ENCODE results near the gene MIP. TPM values are rescaled to one million over a fixed set of nuclear protein-coding genes. Genes with fewer than 3 reads are reported as not detected.

The MIP gene
- total RNA-seq, 4 donors from 2014 or later, result not detected

Other genes with a start within 250 kb of the MIP start
- 10 to 100 TPM; 23.8 to 52.0 (median 37.6) TPM for gene RNF41, start 232.7 kb downstream of the MIP start, total RNA-seq
- gene NABP2, start 230.3 kb downstream of the MIP start, total RNA-seq, result 10 to 100 TPM; 15.3 to 25.3 (median 23.5) TPM
- 100 to 1,000 TPM in 3 of 4 donors, 10 to 100 TPM in 1; 96.6 to 950 (median 626) TPM for gene SLC39A5, start 224.6 kb downstream of the MIP start, total RNA-seq
- gene ANKRD52, start 196.3 kb downstream of the MIP start, total RNA-seq, result 10 to 100 TPM; 30.5 to 48.7 (median 36.6) TPM
- 10 to 100 TPM in 2 of 4 donors, 1 to 10 TPM in 2; 9.1 to 14.8 (median 11.8) TPM for gene COQ10A, start 187.7 kb downstream of the MIP start, total RNA-seq
- gene CS, start 154.3 kb downstream of the MIP start, total RNA-seq, result 100 to 1,000 TPM; 184 to 228 (median 203) TPM
- 100 to 1,000 TPM in 2 of 4 donors, 10 to 100 TPM in 2; 72.5 to 131 (median 91.0) TPM for gene CNPY2, start 138.7 kb downstream of the MIP start, total RNA-seq
- gene PAN2, start 120.7 kb downstream of the MIP start, total RNA-seq, result 100 to 1,000 TPM in 2 of 4 donors, 10 to 100 TPM in 2; 82.5 to 114 (median 95.4) TPM
- gene IL23A, start 115.8 kb downstream of the MIP start, total RNA-seq, result 1 to 10 TPM in 2 of 4 donors, not detected in 2; 3.1 to 5.8 TPM
- gene STAT2, start 94.5 kb downstream of the MIP start, total RNA-seq, result 100 to 1,000 TPM; 100 to 355 (median 164) TPM
- not detected for gene APOF, start 91.8 kb downstream of the MIP start, total RNA-seq
- gene TIMELESS, start 5.2 kb downstream of the MIP start, total RNA-seq, result 10 to 100 TPM in 1 of 4 donors, 1 to 10 TPM in 3; 4.8 to 47.0 (median 6.0) TPM
- gene SPRYD4, start 13.9 kb upstream of the MIP start, total RNA-seq, result 1 to 10 TPM; 1.7 to 5.1 (median 3.7) TPM
- 1 to 10 TPM; 1.5 to 6.6 (median 2.6) TPM for gene GLS2, start 33.5 kb upstream of the MIP start, total RNA-seq
- 10 to 100 TPM; 10.7 to 22.3 (median 12.5) TPM for gene RBMS2, start 67.2 kb upstream of the MIP start, total RNA-seq
- 100 to 1,000 TPM in 3 of 4 donors, 10 to 100 TPM in 1; 98.2 to 259 (median 141) TPM for gene BAZ2A, start 175.7 kb upstream of the MIP start, total RNA-seq
- 100 to 1,000 TPM; 333 to 768 (median 688) TPM for gene ATP5F1B, start 191.3 kb upstream of the MIP start, total RNA-seq
- 10 to 100 TPM; 50.6 to 95.7 (median 67.3) TPM for gene PTGES3, start 233.6 kb upstream of the MIP start, total RNA-seq